H9 (cell line): ENCODE measurements around the gene HOXD11. TPM values are rescaled to one million over a fixed set of nuclear protein-coding genes. Genes with fewer than 3 reads are reported as not detected.

ENCODE experiments used
- DNase-seq: peaks from one replicate; pipeline ENCODE4 v3.0.0-alpha.2; 2017
- H2AFZ ChIP-seq: one replicate; pipeline ENCODE4 v1.6.1; 2013; ENCODE audit warnings: mild to moderate bottlenecking, low read length, control low read depth, moderate library complexity
- H2AK5ac ChIP-seq: 2 replicates; pipeline ENCODE4 v1.6.1; 2013; ENCODE audit warnings: low read length, control low read depth, mixed read lengths; ENCODE audit not compliant: insufficient read length
- H2BK120ac ChIP-seq: one replicate; pipeline ENCODE4 v1.6.1; 2013; ENCODE audit warnings: low read depth, mild to moderate bottlenecking, low read length, control low read depth, inconsistent platforms; ENCODE audit not compliant: poor library complexity, severe bottlenecking
- H2BK12ac ChIP-seq: 2 replicates; pipeline ENCODE4 v1.6.1; 2013; ENCODE audit warnings: low read length, control low read depth, mixed read lengths, low read depth; ENCODE audit not compliant: insufficient read length
- H2BK15ac ChIP-seq: 2 replicates; pipeline ENCODE4 v1.6.1; 2013; ENCODE audit warnings: low read depth, low read length, control low read depth
- H2BK20ac ChIP-seq: one replicate; pipeline ENCODE4 v1.6.1; 2013; ENCODE audit warnings: low read depth, mild to moderate bottlenecking, low read length, control low read depth, inconsistent platforms; ENCODE audit not compliant: poor library complexity, severe bottlenecking
- H2BK5ac ChIP-seq: 2 replicates; pipeline ENCODE4 v1.6.1; 2013; ENCODE audit warnings: low read length, control low read depth, mixed read lengths; ENCODE audit not compliant: insufficient read length
- H3K14ac ChIP-seq: 2 replicates; pipeline ENCODE4 v1.6.1; 2013; ENCODE audit warnings: low read length, control low read depth; ENCODE audit not compliant: insufficient read depth
- H3K18ac ChIP-seq: 2 replicates; pipeline ENCODE4 v1.6.1; 2013; ENCODE audit warnings: low read depth, mild to moderate bottlenecking, mixed read lengths, low read length, control low read depth; ENCODE audit not compliant: insufficient read length
- H3K23ac ChIP-seq: 2 replicates; pipeline ENCODE4 v1.6.1; 2013; ENCODE audit warnings: low read length, control low read depth, mixed read lengths, low read depth; ENCODE audit not compliant: insufficient read length
- H3K23me2 ChIP-seq: 2 replicates; pipeline ENCODE4 v1.6.1; 2013; ENCODE audit warnings: low read depth, mild to moderate bottlenecking, mixed read lengths, low read length, control low read depth; ENCODE audit not compliant: insufficient read length, poor library complexity, severe bottlenecking
- H3K27ac ChIP-seq: 2 replicates; pipeline ENCODE4 v1.5.1; 2013; ENCODE audit warnings: low read length, control low read depth, mixed read lengths, low read depth; ENCODE audit not compliant: insufficient read length
- H3K27me3 ChIP-seq: 2 replicates; pipeline ENCODE4 v1.6.1; 2013; ENCODE audit warnings: low read length, control low read depth, inconsistent platforms; ENCODE audit not compliant: insufficient read depth
- H3K4ac ChIP-seq: 2 replicates; pipeline ENCODE4 v1.6.1; 2013; ENCODE audit warnings: low read depth, mild to moderate bottlenecking, control low read depth, inconsistent platforms, low read length, moderate library complexity
- H3K4me1 ChIP-seq: 2 replicates; pipeline ENCODE4 v1.6.1; 2013; ENCODE audit warnings: low read length, control low read depth, inconsistent platforms; ENCODE audit not compliant: insufficient read depth
- H3K4me2 ChIP-seq: 2 replicates; pipeline ENCODE4 v1.6.1; 2013; ENCODE audit warnings: low read length, control low read depth, mixed read lengths; ENCODE audit not compliant: insufficient read length, insufficient read depth
- H3K56ac ChIP-seq: 2 replicates; pipeline ENCODE4 v1.6.1; 2013; ENCODE audit warnings: low read depth, mild to moderate bottlenecking, mixed read lengths, low read length, control low read depth; ENCODE audit not compliant: insufficient read length
- H3K79me1 ChIP-seq: 2 replicates; pipeline ENCODE4 v1.6.1; 2013; ENCODE audit warnings: low read depth, mild to moderate bottlenecking, moderate library complexity, low read length, control low read depth, inconsistent platforms; ENCODE audit not compliant: insufficient read depth, poor library complexity, severe bottlenecking
- H3K79me2 ChIP-seq: 2 replicates; pipeline ENCODE4 v1.6.1; 2013; ENCODE audit warnings: low read length, control low read depth, inconsistent platforms; ENCODE audit not compliant: insufficient read depth
- H3K9ac ChIP-seq: 2 replicates; pipeline ENCODE4 v1.6.1; 2013; ENCODE audit warnings: low read length, control low read depth, mixed read lengths; ENCODE audit not compliant: insufficient read length; ENCODE audit errors: extremely low read depth
- H3K9me3 ChIP-seq: one replicate; pipeline ENCODE4 v1.6.1; 2013; ENCODE audit warnings: low read depth, low read length, inconsistent platforms; ENCODE audit not compliant: control insufficient read depth
- H3T11ph ChIP-seq: one replicate; pipeline ENCODE4 v1.6.1; 2013; ENCODE audit warnings: mild to moderate bottlenecking, low read length, control low read depth, inconsistent platforms
- H4K20me1 ChIP-seq: one replicate; pipeline ENCODE4 v1.6.1; 2013; ENCODE audit not compliant: control insufficient read depth, insufficient read length, insufficient read depth
- H4K5ac ChIP-seq: 2 replicates; pipeline ENCODE4 v1.6.1; 2013; ENCODE audit warnings: low read depth, mild to moderate bottlenecking, mixed read lengths, low read length, control low read depth; ENCODE audit not compliant: insufficient read length
- H4K8ac ChIP-seq: replicated peaks from 2 replicates; pipeline ENCODE4 v1.6.1; 2013; ENCODE audit warnings: low read length, control low read depth, mixed read lengths, low read depth; ENCODE audit not compliant: insufficient read length
- H4K91ac ChIP-seq: 2 replicates; pipeline ENCODE4 v1.6.1; 2013; ENCODE audit warnings: low read depth, mild to moderate bottlenecking, moderate library complexity, mixed read lengths, low read length, control low read depth; ENCODE audit not compliant: insufficient read length
- H3K27ac Mint-ChIP-seq, 3 experiments: 2 replicates in 2 of 3; 3 replicates in 1 of 3; pipeline ENCODE4 v1.8.0; 2020 to 2021; ENCODE audit warnings: mixed read lengths in 3 of 3, mild to moderate bottlenecking in 1 of 3, moderate library complexity in 1 of 3
- H3K27me3 Mint-ChIP-seq: 2 replicates; pipeline ENCODE4 v1.8.0; 2021; ENCODE audit warnings: low read depth, mild to moderate bottlenecking, moderate library complexity, mixed read lengths
- H3K36me3 Mint-ChIP-seq, 3 experiments: 2 replicates in 2 of 3; 3 replicates in 1 of 3; pipeline ENCODE4 v1.8.0; 2020 to 2021; ENCODE audit warnings: low read depth in 3 of 3, mixed read lengths in 3 of 3; ENCODE audit not compliant: insufficient read depth in 1 of 3
- H3K4me1 Mint-ChIP-seq, 2 experiments: 2 replicates each; pipeline ENCODE4 v1.8.0; 2020; ENCODE audit warnings: mixed read lengths in 2 of 2
- H3K4me3 Mint-ChIP-seq, 2 experiments: 2 replicates in 1 of 2; 3 replicates in 1 of 2; pipeline ENCODE4 v1.8.0; 2020 to 2021; ENCODE audit warnings: mild to moderate bottlenecking in 2 of 2, mixed read lengths in 2 of 2, moderate library complexity in 1 of 2
- H3K9me3 Mint-ChIP-seq, 2 experiments: 2 replicates in 1 of 2; 3 replicates in 1 of 2; pipeline ENCODE4 v1.8.0; 2020; ENCODE audit warnings: mild to moderate bottlenecking in 2 of 2, mixed read lengths in 2 of 2, moderate library complexity in 1 of 2
- CTCF ChIP-seq: fragments of 200-600 bp; sonication (generic); conservative IDR thresholded peaks from 3 replicates; pipeline ENCODE4 v1.8.0; 2021; ENCODE audit warnings: antibody characterized with exemption, mild to moderate bottlenecking
- WGBS: extraction: QIAGEN DNeasy Blood & Tissue Kit; methylation state at CpG from one replicate; pipeline ENCODE4 v1.1.7; 2013; ENCODE audit warnings: missing lambda C conversion rate, low lambda C conversion rate, mixed read lengths; ENCODE audit not compliant: insufficient read length; ENCODE audit errors: extremely low coverage; 5-methylcytosine and 5-hydroxymethylcytosine counted together
- total RNA-seq: library from RNA; stranded (reverse); gene quantifications from 2 replicates; pipeline ENCODE4 v1.2.1, GENCODE V29; 2021

Gene HOXD11
- total RNA-seq, 1 experiment from 2014 or later, result not detected

GRCh38 chr2:176137252-176137580 lies 30.1 kb downstream of the HOXD11 start:
- no CpG with 5 or more reads among the region's 2 CpGs for WGBS
- no peak overlapping the region for H3K9ac ChIP-seq
- H3K27me3 ChIP-seq, result peaks cover 90% of the 10 kb centered on the region
- H3K4ac ChIP-seq, result no peak overlapping the region
- H3K14ac ChIP-seq, result no peak overlapping the region
- Mint-ChIP-seq H3K36me3 (no peaks in the 10 kb centered on the region), H3K27me3 (peaks cover 98% of the 10 kb centered on the region), H3K9me3 (peaks cover 4 to 6% of the 10 kb centered on the region in 2 experiments; a peak in 4 of 5 replicates), H3K27ac (no peak overlapping the region), H3K4me3 (peak overlapping the region; percentile 30 to 63; a peak in 3 of 5 replicates), H3K4me1 (peaks cover 2 to 11% of the 10 kb centered on the region in 2 experiments; a peak in 3 of 4 replicates)
- no peak overlapping the region for H3K56ac ChIP-seq
- H3K4me1 ChIP-seq, result no peaks in the 10 kb centered on the region; the same call in 1 of the 2 replicates
- H2BK5ac ChIP-seq, result no peak overlapping the region
- H2BK12ac ChIP-seq, result no peak overlapping the region
- H3K9me3 ChIP-seq, result no peaks in the 10 kb centered on the region
- peaks cover 8% of the 10 kb centered on the region for H3K23me2 ChIP-seq
- no peak overlapping the region for H3T11ph ChIP-seq
- H2BK15ac ChIP-seq, result no peak overlapping the region
- H2AK5ac ChIP-seq, result no peak overlapping the region
- H4K8ac ChIP-seq, result no peak overlapping the region
- no peak overlapping the region for H4K5ac ChIP-seq
- no peak overlapping the region for H3K23ac ChIP-seq
- H2BK20ac ChIP-seq, result no peak overlapping the region
- H4K91ac ChIP-seq, result no peak overlapping the region
- no peaks in the 10 kb centered on the region for H4K20me1 ChIP-seq
- H3K79me2 ChIP-seq, result no peaks in the 10 kb centered on the region
- no peaks in the 10 kb centered on the region for H3K79me1 ChIP-seq
- H3K18ac ChIP-seq, result no peak overlapping the region
- no peak overlapping the region for H3K4me2 ChIP-seq
- no peak overlapping the region for H2BK120ac ChIP-seq
- DNase-seq, result no peak
- H3K27ac ChIP-seq, result no peak overlapping the region
- no peak for TF ChIP-seq CTCF
- H2AFZ ChIP-seq, result no peak overlapping the region
